IPS-11a (cell line): Measurements from ENCODE around the gene CAMK1D.
"Not testable (repeated sequence)": the region's sequence is repeated elsewhere in the genome, so short reads cannot be mapped to it uniquely, and the experiment has no call there.

ENCODE experiments used
- H3K4me3 ChIP-seq: one replicate; pipeline ENCODE4 v1.5.1; 2013; ENCODE audit warnings: low read depth, low read length, control low read depth

CAMK1D gene

DNA sequence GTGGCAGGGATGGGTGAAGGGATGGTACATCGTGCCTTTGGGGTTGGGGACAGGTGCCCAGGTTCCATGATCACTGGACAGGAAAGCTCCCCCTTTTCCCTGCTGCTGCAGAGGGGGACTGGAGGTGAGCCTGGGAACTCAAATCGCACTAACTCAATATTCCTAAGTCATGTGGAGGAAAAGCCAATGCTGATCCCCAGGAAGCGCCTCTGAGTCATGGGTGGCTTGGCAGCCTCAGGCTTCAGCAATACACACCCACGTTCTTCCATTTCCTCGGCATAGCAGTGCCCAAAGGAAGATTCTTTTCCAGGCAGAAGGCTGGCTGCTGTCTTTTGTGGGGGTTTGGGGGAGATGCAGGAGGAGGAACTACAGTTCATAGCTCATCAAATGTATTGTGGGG lies 486.4 kb downstream of the CAMK1D start:
- H3K4me3 ChIP-seq, result no peak overlapping the region

GRCh38 chr10:12838366-12838765 lies 489.0 kb downstream of the CAMK1D start:
- H3K4me3 ChIP-seq, result no peak overlapping the region

GRCh38 chr10:12838995-12839927 lies 489.9 kb downstream of the CAMK1D start:
- H3K4me3 ChIP-seq, result no peak overlapping the region

- no peak overlapping the region for H3K4me3 ChIP-seq
These were observed 490.7 kb downstream of the CAMK1D start for GRCh38 chr10:12839941-12840611.

DNA sequence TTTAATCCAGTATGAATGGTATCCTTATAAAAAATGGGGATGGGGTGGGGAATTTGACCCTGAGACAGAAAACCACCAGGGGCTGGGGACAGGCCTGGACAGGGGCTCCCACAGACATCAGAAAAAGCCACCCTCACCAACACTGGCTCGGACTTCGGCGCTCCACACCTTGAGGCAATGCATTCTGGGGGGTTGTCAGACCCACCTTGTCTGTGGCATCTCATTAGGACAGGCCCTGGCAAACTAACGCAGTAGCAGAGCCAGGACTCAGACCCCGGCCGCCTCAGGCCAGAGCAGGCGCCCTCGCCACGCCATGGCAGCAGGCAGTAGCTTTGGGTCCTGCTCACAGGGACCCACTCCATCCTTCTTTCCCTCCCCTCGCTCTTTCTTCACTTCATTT lies 492.1 kb downstream of the CAMK1D start:
- no peak overlapping the region for H3K4me3 ChIP-seq

DNA sequence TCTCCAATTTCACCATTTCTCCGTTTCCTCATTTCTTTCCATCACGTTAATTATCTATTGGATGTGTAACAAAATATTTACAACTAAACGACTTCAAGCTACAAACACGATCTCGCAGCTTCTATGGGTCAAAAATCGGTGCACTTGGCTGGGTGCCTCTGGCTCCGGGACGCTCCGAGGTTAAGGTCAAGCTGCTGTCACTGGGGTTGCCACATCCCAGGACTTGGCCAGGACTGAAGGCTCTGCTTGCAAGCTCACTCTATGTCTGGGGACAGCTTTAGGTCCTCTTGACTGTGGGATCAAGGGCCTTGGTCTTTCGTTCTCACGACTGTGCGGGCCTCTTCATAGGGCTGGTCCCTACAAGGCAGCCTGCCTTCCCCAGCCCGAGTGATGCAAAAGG lies 492.5 kb downstream of the CAMK1D start:
- no peak overlapping the region for H3K4me3 ChIP-seq

GRCh38 chr10:12842310-12842709 lies 493.0 kb downstream of the CAMK1D start:
- H3K4me3 ChIP-seq, result no peak overlapping the region

- H3K4me3 ChIP-seq, result no peak overlapping the region
These were observed 494.1 kb downstream of the CAMK1D start for GRCh38 chr10:12843296-12843945.

GRCh38 chr10:12844811-12845483 lies 495.6 kb downstream of the CAMK1D start:
- H3K4me3 ChIP-seq, result no peak overlapping the region

DNA sequence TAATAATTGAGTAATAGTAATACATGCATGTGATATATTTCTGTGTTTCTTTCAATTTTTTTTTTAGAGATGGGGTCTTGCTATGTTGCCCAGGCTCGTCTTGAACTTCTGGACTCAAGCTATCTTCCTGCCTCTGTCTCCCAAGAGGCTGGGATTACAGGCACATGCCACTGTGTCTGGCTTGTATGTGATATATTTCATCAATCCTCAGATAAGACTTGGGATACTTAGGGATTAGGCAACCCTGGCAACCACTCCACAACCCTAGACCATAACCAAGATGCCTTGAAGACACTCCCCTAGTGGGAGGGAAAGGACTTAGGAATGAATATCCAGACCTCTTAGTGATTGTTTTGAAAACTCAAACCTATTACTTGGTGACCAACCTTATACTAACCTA lies 497.4 kb downstream of the CAMK1D start:
- H3K4me3 ChIP-seq, result no peak overlapping the region

DNA sequence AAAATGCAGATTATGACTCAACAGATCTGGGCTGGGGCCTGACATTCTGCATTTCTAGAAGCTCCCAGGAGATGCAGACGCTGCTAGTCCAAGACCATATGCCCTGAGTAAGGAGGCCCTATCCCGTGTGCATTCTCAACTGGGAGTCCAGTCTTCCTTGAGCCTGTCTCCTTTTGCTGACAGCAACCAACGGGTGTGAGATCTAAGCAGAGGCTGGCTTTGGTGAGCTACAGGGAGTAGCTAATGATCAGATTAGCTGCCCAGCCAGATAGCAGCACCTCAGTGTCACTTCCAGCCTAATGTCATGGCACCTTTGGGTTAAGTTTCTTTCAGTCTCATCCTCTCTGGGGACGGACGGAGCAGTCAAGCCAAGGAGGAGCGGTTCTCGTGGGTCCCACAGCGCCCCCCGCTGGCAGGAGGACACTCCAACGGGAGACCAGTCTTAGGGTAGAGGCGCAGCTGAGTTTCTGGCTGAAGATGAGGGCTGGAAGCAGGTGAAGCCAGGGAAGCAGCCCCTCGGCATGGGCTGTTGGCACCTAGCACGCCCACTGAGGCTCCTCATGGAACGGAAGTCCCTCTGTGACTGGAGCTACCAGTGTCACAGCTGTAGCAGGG lies 498.1 kb downstream of the CAMK1D start:
- H3K4me3 ChIP-seq, result no peak overlapping the region

DNA sequence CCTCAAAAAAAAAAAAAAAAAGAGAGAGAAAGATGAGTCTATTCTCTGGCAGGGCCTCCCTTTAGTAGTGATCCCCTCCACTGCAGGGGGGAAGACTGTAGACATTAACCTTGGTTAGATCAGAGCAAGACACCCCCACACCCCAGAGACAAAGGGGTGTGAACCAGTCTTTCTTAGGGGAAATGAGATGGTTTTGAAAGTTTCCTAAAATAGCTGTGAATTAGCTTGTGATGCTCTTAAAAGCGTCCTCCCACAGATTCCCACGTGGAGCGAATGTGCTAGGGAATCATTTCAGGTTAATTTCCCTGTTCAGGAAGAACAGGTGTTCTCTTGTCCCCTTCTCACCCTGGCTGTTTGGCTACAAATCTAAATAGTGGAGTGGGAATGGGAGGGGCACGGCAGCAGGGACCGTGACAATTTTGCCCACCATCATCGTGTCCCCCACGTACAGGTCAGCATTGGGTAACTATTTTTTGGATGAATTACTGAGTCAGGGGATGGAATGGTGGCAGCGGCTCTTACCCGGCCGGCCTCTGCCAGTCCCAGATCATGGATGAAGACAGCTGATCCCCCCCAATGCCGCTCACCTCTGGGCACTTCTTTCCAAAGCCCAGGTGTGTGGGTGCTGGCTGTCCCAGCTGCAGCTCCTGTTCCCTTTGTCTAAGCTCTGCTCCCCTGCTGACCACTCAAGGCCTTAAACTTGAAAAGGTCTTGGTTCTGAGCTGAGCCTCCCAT lies 499.3 kb downstream of the CAMK1D start:
- no peak overlapping the region for H3K4me3 ChIP-seq

DNA sequence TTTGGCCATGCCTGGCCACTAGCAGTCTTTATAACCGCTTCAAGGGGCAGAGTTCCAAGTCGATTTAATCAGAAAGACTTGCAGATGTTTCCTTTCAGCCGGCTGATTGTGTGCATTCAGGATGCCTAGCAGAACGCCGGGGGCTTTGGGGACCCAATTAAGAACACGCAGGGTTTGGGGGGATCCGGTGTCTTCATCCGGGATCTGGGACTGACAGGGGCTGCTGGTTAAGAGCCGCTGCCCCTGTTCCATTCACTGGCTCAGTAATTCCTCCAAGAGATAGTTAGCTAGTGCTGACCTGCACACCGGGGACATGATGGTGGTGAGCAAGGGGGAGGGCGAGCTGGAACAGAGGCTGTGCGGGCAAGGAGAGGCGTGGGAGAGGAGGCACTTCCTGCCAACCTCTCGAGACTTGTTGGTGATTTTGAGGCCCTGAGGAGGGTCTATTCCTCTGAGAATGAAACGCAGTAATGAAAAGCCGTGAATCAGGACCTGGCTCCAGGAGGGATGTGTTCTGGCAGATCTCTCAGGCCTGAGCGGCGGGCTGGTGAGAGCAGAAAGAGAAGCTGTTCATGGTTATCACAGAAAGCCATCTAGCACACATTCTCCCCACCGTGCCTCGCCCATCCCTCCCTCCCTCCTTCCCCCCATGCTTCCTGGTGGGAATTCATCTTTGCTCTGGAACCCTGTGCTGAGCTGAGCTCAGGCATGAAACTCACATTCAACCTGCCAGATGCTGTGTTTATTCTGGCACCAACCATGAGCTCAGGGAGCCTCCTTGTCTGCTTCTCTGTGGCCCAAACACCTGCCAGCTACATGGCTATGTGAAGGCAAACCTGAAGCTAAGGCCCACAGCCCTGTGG lies 500.2 kb downstream of the CAMK1D start:
- H3K4me3 ChIP-seq, result no peak overlapping the region

DNA sequence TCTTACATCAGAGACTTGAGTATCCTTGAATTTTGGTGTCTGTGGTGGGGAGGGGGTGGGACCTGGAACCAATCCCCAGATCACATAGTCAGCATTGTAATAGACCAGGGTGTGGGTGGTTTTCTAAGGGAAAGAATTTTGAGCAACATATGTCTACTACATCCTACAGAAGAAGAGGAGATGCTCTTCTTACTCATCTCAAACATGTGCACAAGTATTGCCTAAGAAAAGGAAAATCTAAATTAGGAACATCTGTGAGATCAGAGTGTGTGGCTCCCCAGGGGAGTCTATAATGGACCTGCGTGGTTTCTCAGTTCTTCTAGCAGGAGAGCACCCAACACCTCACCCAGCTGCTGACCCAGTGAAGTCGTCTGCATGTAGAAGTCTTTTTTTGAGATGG lies 503.3 kb downstream of the CAMK1D start:
- no peak overlapping the region for H3K4me3 ChIP-seq

- no peak overlapping the region for H3K4me3 ChIP-seq
These were observed 505.6 kb downstream of the CAMK1D start for GRCh38 chr10:12854988-12855387.

GRCh38 chr10:12862459-12862858 lies 513.1 kb downstream of the CAMK1D start:
- H3K4me3 ChIP-seq, result no peak overlapping the region

- not testable (repeated sequence) for H3K4me3 ChIP-seq
These were observed 516.2 kb downstream of the CAMK1D start for GRCh38 chr10:12865515-12865914.

- H3K4me3 ChIP-seq, result no peak overlapping the region
These were observed 518.9 kb downstream of the CAMK1D start for GRCh38 chr10:12868229-12868628.

DNA sequence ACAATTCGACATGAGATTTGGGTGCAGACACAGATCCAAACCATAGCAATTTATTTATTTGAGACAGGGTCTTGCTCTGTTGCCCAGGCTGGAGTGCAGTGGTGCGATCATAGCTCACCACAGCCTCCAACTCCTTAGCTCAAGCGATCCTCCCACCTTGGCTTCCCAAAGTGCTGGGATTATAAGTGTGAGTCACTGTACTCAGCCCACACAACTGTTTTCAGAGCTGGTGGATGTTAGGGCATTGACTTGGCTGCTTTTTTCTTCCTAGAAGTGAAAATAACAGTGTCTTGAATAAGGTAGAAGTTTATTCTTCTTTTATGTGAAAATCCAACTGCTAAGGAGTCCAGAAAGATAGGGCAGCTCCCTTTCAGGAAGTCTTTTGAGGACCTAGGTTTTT lies 520.1 kb downstream of the CAMK1D start:
- H3K4me3 ChIP-seq, result no peak overlapping the region
